Measurements from ENCODE around the gene ERBB2.
"Not testable (repeated sequence)": the region's sequence is repeated elsewhere in the genome, so short reads cannot be mapped to it uniquely, and the experiment has no call there.

The ERBB2 gene

GRCh38 chr17:39703913-39704312 is 4.0 kb downstream of the ERBB2 start:
- DNase-seq (ENCODE audit: low spot score) = no peak

GRCh38 chr17:39704821-39705551 is 5.1 kb downstream of the ERBB2 start:
- DNase-seq (ENCODE audit: low spot score) = no peak

GRCh38 chr17:39705786-39706348 is 6.0 kb downstream of the ERBB2 start:
- DNase-seq (ENCODE audit: low spot score) = no peak

GRCh38 chr17:39706383-39706782 is 6.5 kb downstream of the ERBB2 start:
- DNase-seq (ENCODE audit: low spot score) = no peak

GRCh38 chr17:39706921-39707337 is 7.1 kb downstream of the ERBB2 start:
- DNase-seq (ENCODE audit: low spot score) = no peak

- DNase-seq (ENCODE audit: low spot score) = no peak
Measured at GRCh38 chr17:39709319-39709997, 9.6 kb downstream of the ERBB2 start.

GRCh38 chr17:39709998-39710964 is 10.4 kb downstream of the ERBB2 start:
- DNase-seq (ENCODE audit: low spot score) = no peak

- DNase-seq (ENCODE audit: low spot score) = not testable (repeated sequence)
Measured at GRCh38 chr17:39711071-39711470, 11.2 kb downstream of the ERBB2 start.

- no peak for DNase-seq (ENCODE audit: low spot score)
Measured at GRCh38 chr17:39711851-39712250, 12.0 kb downstream of the ERBB2 start.

- no peak for DNase-seq (ENCODE audit: low spot score)
Measured at GRCh38 chr17:39714234-39714633, 14.4 kb downstream of the ERBB2 start.

- DNase-seq (ENCODE audit: low spot score) = no peak
Measured at GRCh38 chr17:39715375-39716072, 15.7 kb downstream of the ERBB2 start.

- no peak for DNase-seq (ENCODE audit: low spot score)
Measured at GRCh38 chr17:39716073-39716818, 16.4 kb downstream of the ERBB2 start.

- no peak for DNase-seq (ENCODE audit: low spot score)
Measured at GRCh38 chr17:39716879-39717536, 17.1 kb downstream of the ERBB2 start.

- DNase-seq (ENCODE audit: low spot score) = no peak
Measured at GRCh38 chr17:39717660-39718059, 17.8 kb downstream of the ERBB2 start.

- DNase-seq (ENCODE audit: low spot score) = no peak
Measured at GRCh38 chr17:39719563-39720355, 19.9 kb downstream of the ERBB2 start.

- no peak for DNase-seq (ENCODE audit: low spot score)
Measured at GRCh38 chr17:39722104-39722503, 22.2 kb downstream of the ERBB2 start.

GRCh38 chr17:39722965-39723848 is 23.3 kb downstream of the ERBB2 start:
- no peak for DNase-seq (ENCODE audit: low spot score)

GRCh38 chr17:39724731-39725130 is 24.9 kb downstream of the ERBB2 start:
- DNase-seq (ENCODE audit: low spot score) = no peak

Data from HuH-7.5 (cell line).